HL-60 (cell line): ENCODE measurements around the gene TMEM238L.

ENCODE experiments used
- DNase-seq, 2 experiments: peaks; one replicate each; pipeline ENCODE4 v3.0.0-alpha.2; 2010 to 2020; ENCODE audit warnings: low read depth in 1 of 2, low spot score in 1 of 2
- H3K27ac ChIP-seq: fragments of 250-450 bp; sonication (Bioruptor Pico); replicated peaks from 2 replicates; pipeline ENCODE4 v1.5.1; 2020; ENCODE audit warnings: mild to moderate bottlenecking, moderate library complexity
- H3K27me3 ChIP-seq: fragments of 250-450 bp; sonication (Bioruptor Pico); 2 replicates; pipeline ENCODE4 v1.5.1; 2021; ENCODE audit warnings: mild to moderate bottlenecking, moderate library complexity; ENCODE audit not compliant: insufficient read depth, poor library complexity, severe bottlenecking
- H3K4me3 ChIP-seq: replicated peaks from 2 replicates; pipeline ENCODE4 v1.5.1; 2011; ENCODE audit warnings: mild to moderate bottlenecking, control low read depth, low read length; ENCODE audit not compliant: insufficient read depth
- GABPA ChIP-seq: IDR thresholded peaks from 2 replicates; pipeline ENCODE4 v1.6.1; 2012; ENCODE audit warnings: low read depth
- POLR2AphosphoS5 ChIP-seq: IDR thresholded peaks from 2 replicates; pipeline ENCODE4 v1.6.1; 2012; ENCODE audit warnings: low read depth
- SPI1 ChIP-seq: IDR thresholded peaks from 2 replicates; pipeline ENCODE4 v1.6.1; 2012; ENCODE audit warnings: low read depth, mild to moderate bottlenecking, borderline replicate concordance
- TF ChIP-seq, protein P1 (sequence below): IDR thresholded peaks from 2 replicates; pipeline ENCODE4 v1.6.1; 2012; ENCODE audit warnings: low read depth; ENCODE audit not compliant: insufficient replicate concordance
- TF ChIP-seq, protein P2 (sequence below): IDR thresholded peaks from one replicate; pipeline ENCODE4 v1.5.1; 2011; ENCODE audit warnings: low read length, control low read depth, inconsistent platforms; ENCODE audit not compliant: insufficient read depth

Gene TMEM238L

DNA sequence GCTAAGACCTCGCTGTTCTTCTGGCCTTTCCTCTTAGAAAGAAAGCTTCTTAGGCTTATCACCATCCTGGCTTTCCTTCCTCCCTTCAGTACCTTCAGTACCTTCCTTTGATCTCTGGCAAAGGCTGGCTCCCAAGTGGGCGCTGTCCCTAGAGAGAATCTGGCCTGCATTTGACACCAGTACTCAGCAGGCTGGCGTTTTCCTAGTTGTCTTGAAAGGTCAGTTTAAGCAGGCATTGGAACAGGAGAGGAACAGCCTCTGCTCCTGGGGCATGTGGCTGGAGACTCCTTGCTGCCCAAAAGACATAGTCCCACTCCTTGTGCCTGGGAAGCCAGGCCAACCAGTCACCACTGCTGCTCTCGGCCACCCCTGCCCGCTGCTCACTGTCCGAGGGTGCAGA is 34.1 kb downstream of the TMEM238L start:
- no peak for DNase-seq
- no peak overlapping the region for H3K4me3 ChIP-seq

DNA sequence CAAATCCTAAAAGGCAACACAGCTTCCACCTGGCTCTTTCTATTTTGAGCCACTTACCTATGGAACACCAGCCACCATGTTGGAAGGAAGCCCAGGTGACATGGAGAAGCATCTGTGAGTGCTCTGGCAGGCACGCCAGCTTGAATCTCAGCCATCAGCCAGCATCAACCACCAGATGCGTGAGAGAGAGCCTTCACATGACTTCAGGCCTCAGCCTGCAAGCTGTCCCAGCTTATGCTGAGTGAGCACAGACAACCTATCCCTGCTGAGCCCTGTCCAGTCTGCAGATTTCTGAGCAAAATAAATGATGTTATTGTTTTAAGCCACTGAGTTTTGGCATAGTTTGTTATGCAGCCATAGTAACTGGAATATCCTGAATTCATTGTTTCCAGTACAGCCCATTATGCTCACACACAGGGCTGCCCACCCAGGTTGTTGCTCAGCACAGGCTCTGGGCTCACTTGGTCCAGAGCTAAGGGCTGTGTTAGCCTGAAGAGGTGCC is 35.1 kb downstream of the TMEM238L start:
- H3K4me3 ChIP-seq = no peak overlapping the region
- TF ChIP-seq POLR2AphosphoS5 (no peak), GABPA (no peak), SPI1 (no peak)
- TF ChIP-seq, protein P1, sequence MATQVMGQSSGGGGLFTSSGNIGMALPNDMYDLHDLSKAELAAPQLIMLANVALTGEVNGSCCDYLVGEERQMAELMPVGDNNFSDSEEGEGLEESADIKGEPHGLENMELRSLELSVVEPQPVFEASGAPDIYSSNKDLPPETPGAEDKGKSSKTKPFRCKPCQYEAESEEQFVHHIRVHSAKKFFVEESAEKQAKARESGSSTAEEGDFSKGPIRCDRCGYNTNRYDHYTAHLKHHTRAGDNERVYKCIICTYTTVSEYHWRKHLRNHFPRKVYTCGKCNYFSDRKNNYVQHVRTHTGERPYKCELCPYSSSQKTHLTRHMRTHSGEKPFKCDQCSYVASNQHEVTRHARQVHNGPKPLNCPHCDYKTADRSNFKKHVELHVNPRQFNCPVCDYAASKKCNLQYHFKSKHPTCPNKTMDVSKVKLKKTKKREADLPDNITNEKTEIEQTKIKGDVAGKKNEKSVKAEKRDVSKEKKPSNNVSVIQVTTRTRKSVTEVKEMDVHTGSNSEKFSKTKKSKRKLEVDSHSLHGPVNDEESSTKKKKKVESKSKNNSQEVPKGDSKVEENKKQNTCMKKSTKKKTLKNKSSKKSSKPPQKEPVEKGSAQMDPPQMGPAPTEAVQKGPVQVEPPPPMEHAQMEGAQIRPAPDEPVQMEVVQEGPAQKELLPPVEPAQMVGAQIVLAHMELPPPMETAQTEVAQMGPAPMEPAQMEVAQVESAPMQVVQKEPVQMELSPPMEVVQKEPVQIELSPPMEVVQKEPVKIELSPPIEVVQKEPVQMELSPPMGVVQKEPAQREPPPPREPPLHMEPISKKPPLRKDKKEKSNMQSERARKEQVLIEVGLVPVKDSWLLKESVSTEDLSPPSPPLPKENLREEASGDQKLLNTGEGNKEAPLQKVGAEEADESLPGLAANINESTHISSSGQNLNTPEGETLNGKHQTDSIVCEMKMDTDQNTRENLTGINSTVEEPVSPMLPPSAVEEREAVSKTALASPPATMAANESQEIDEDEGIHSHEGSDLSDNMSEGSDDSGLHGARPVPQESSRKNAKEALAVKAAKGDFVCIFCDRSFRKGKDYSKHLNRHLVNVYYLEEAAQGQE = no peak
- TF ChIP-seq, protein P2, sequence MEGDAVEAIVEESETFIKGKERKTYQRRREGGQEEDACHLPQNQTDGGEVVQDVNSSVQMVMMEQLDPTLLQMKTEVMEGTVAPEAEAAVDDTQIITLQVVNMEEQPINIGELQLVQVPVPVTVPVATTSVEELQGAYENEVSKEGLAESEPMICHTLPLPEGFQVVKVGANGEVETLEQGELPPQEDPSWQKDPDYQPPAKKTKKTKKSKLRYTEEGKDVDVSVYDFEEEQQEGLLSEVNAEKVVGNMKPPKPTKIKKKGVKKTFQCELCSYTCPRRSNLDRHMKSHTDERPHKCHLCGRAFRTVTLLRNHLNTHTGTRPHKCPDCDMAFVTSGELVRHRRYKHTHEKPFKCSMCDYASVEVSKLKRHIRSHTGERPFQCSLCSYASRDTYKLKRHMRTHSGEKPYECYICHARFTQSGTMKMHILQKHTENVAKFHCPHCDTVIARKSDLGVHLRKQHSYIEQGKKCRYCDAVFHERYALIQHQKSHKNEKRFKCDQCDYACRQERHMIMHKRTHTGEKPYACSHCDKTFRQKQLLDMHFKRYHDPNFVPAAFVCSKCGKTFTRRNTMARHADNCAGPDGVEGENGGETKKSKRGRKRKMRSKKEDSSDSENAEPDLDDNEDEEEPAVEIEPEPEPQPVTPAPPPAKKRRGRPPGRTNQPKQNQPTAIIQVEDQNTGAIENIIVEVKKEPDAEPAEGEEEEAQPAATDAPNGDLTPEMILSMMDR = no peak
- DNase-seq = no peak
- H3K27me3 ChIP-seq = no peaks in the 10 kb centered on the region
- H3K27ac ChIP-seq = no peak overlapping the region

More for the DNA sequence above, 34.1 kb downstream of the TMEM238L start:
- TF ChIP-seq, protein P2 = no peak
- TF ChIP-seq GABPA = no peak
- H3K27ac ChIP-seq = no peak overlapping the region
- H3K27me3 ChIP-seq = no peaks in the 10 kb centered on the region

DNA sequence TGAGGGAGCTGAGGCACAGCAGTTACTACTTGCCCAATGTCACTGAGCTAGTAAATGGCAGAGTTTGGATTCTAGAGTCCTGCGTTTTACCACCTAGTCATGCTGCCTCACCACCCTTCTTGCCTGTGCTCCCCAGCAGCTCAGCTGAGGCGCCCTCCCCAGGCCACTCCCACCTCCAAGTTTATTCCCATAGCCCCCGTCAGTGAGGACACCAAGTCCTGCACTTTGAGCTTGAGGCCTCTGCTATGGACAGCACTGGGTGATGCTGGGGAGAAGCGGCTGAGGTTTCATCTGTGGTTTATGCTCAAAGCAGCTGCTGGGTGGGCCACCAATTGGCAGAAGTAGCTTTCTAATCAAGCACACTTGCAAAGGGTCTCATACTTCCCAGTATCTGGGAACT is 36.7 kb downstream of the TMEM238L start:
- Histone ChIP-seq H3K4me3 (no peak overlapping the region), H3K27me3 (no peaks in the 10 kb centered on the region), H3K27ac (no peak overlapping the region)
- TF ChIP-seq POLR2AphosphoS5 = no peak
- TF ChIP-seq, protein P1 = no peak
- TF ChIP-seq GABPA = no peak
- TF ChIP-seq SPI1 = no peak
- TF ChIP-seq, protein P2 = no peak
- DNase-seq = no peak

DNA sequence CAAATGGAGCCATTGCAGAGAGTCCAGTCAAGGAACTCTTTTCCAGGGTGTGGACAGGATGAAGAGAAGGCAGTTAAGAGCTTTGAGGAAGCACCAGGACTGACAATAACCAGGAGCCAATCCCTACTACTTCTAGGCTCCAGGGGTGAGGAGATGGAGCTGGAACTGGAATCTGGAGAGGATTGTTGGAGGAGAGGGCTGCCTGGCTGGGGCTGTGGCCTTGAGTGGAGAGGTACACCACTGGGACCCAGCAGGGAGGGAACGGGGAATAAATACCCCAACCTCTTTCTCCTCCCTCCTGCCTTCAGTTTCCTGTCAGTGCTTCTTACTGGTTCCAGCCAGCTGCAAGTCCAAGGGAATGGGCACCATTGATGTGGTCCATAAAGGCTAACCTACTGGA is 41.9 kb downstream of the TMEM238L start:
- TF ChIP-seq POLR2AphosphoS5 (no peak), GABPA (no peak)
- Histone ChIP-seq H3K4me3 (no peak overlapping the region), H3K27ac (no peak overlapping the region), H3K27me3 (no peaks in the 10 kb centered on the region)
- no peak for DNase-seq
